ENCODE data around the gene GADD45B. TPM values are rescaled to one million over a fixed set of nuclear protein-coding genes. Genes with fewer than 3 reads are reported as not detected.

The GADD45B gene
- total RNA-seq, 1 experiment from 2014 or later: 24.7 TPM

DNA sequence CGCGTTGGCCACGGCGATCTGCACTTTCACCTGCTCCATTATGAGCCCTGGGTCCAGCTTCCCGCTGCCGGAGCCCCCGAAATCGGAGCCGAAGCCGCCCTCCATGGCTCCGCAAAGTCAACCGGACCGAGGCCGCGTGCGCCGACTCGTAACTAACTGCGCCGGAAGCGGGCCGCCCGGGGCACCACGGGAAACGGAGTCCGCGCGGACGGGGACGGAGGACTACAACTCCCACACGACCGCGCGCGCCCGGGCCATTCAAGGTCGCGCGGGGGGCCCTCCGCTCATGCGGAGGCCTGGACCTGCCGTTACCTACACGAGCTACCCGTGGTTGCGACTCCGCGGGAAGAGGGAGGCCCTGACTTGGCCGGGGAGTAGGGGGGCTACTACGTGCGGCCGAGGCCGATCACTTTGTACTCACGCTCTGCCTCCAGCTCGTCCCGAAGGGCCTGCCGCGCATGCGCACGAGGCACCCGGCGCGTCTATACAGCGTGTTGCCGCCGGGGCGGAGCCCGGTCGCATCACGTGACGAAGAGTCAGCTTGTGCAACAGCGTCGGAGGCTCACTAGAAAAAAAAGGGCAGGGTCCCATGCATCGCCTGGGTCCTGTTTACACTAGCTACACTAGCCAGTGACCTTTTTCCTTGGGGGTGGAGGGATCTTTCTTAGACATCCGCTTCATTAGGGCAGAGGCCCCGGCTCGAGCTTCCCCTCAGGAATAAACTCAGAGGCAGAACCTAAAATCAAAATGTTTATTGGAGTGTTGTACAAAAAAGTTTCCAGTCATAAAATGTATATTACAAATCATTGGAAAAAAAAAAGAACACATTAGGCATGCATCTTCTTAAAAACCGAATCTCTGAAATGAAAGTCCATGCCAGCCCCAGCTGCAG lies 48.3 kb upstream of the GADD45B start, which contains the start of gene TIMM13:
Gene TIMM13 (minus strand): TSS at position 158 of the 892 bp plus-strand sequence. CDS start 53 bp downstream, at position 105.
- Histone ChIP-seq H3K79me2 (ENCODE audit: low read depth) (peaks cover 20% of the 10 kb centered on the region), H3K36me3 (ENCODE audit: low read depth) (no peaks in the 10 kb centered on the region), H3K4me3 (peak within 1 kb of the TSS; percentile 95), H3F3A (ENCODE audit: insufficient read depth, low read depth) (peaks cover 12% of the 10 kb centered on the region), H3K4me1 (replicated peaks; ENCODE audit: insufficient read depth) (0 out of 2 replicates have a peak, but pooled peaks cover 5% of the 10 kb centered on the region), H4K20me1 (ENCODE audit: insufficient read depth) (peaks cover 14% of the 10 kb centered on the region), H2AFZ (peak within 1 kb of the TSS; percentile 88), H3K27ac (peak within 1 kb of the TSS; percentile 71), H3K9me2 (ENCODE audit: insufficient read depth) (no peaks in the 10 kb centered on the region), H3K4me2 (peak within 1 kb of the TSS; percentile 88), H3K9me3 (ENCODE audit: insufficient read depth, low read depth) (no peaks in the 10 kb centered on the region), H3K27me3 (ENCODE audit: insufficient read depth, low read depth) (no peaks in the 10 kb centered on the region)
- DNase-seq: peak; percentile 81 to 90
- no TSS peak for BruUV-seq (replicated peaks)
- CTCF ChIA-PET: interaction anchor here (0.6 kb wide), 3 partner anchors 26 to 608 kb away, joined by 3 read pairs; no protein-coding TSS in a partner anchor
- POLR2A ChIA-PET (ENCODE audit: unreplicated experiment): interaction anchor here (0.7 to 1.1 kb wide), 2 partner anchors 32 to 266 kb away, joined by 4 to 6 read pairs; no protein-coding TSS in a partner anchor
- intact Hi-C loops (cut with micrococcal nuclease; ENCODE audit: unreplicated experiment): no loop called here
- TF ChIP-seq, protein P1, sequence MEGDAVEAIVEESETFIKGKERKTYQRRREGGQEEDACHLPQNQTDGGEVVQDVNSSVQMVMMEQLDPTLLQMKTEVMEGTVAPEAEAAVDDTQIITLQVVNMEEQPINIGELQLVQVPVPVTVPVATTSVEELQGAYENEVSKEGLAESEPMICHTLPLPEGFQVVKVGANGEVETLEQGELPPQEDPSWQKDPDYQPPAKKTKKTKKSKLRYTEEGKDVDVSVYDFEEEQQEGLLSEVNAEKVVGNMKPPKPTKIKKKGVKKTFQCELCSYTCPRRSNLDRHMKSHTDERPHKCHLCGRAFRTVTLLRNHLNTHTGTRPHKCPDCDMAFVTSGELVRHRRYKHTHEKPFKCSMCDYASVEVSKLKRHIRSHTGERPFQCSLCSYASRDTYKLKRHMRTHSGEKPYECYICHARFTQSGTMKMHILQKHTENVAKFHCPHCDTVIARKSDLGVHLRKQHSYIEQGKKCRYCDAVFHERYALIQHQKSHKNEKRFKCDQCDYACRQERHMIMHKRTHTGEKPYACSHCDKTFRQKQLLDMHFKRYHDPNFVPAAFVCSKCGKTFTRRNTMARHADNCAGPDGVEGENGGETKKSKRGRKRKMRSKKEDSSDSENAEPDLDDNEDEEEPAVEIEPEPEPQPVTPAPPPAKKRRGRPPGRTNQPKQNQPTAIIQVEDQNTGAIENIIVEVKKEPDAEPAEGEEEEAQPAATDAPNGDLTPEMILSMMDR (conservative IDR thresholded peaks at IDR 0.05): no peak
- no peak for TF ChIP-seq EZH2 (IDR thresholded peaks at IDR 0.05; ENCODE audit: low read depth)

DNA sequence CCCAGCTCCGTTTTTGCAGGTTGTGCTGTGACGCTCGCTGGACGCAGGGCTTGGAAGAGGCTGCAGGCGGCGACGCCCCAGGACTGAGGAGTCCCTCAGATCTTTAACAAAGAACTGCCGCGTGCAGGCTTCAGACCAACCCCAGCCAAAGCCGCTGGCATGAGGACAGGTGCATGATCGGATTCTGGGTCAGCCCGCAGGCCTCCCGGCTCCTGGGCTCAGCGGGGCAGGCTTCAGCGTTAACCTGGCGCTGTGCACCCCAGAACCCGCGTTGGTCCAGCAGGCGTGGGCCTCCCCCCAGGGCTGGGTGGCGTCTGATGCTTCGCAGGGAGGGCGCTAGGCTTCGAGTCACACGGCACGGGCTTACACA lies 47.6 kb upstream of the GADD45B start:
- Histone ChIP-seq H3K36me3 (ENCODE audit: low read depth) (no peaks in the 10 kb centered on the region), H3K4me3 (no peak overlapping the region; the same call in 1 of the 2 replicates), H3K9me3 (ENCODE audit: insufficient read depth, low read depth) (no peaks in the 10 kb centered on the region), H3F3A (ENCODE audit: insufficient read depth, low read depth) (peaks cover 12% of the 10 kb centered on the region), H3K79me2 (ENCODE audit: low read depth) (peaks cover 20% of the 10 kb centered on the region), H3K4me2 (peak overlapping the region; percentile 88; the same call in 1 of the 2 replicates), H3K27me3 (ENCODE audit: insufficient read depth, low read depth) (no peaks in the 10 kb centered on the region), H2AFZ (no peak overlapping the region), H3K27ac (peak overlapping the region; percentile 71; the same call in 1 of the 2 replicates), H4K20me1 (ENCODE audit: insufficient read depth) (peaks cover 12% of the 10 kb centered on the region), H3K4me1 (replicated peaks; ENCODE audit: insufficient read depth) (0 out of 2 replicates have a peak, but pooled peaks cover 5% of the 10 kb centered on the region), H3K9me2 (ENCODE audit: insufficient read depth) (no peaks in the 10 kb centered on the region)
- POLR2A ChIA-PET (ENCODE audit: unreplicated experiment): interaction anchor here (1.1 kb wide), 1 partner anchor 32 kb away, joined by 6 read pairs; no protein-coding TSS in a partner anchor
- CTCF ChIA-PET: interaction anchor here (0.5 to 0.6 kb wide), 3 partner anchors 26 to 48 kb away, joined by 3 read pairs; partner anchors contain the start of gene LMNB2
- TF ChIP-seq EZH2 (IDR thresholded peaks at IDR 0.05; ENCODE audit: low read depth): no peak
- TF ChIP-seq, protein P1 (conservative IDR thresholded peaks at IDR 0.05): no peak
- no peak for DNase-seq
- no TSS peak for BruUV-seq (replicated peaks)
- intact Hi-C loops (cut with micrococcal nuclease; ENCODE audit: unreplicated experiment): no loop called here

DNA sequence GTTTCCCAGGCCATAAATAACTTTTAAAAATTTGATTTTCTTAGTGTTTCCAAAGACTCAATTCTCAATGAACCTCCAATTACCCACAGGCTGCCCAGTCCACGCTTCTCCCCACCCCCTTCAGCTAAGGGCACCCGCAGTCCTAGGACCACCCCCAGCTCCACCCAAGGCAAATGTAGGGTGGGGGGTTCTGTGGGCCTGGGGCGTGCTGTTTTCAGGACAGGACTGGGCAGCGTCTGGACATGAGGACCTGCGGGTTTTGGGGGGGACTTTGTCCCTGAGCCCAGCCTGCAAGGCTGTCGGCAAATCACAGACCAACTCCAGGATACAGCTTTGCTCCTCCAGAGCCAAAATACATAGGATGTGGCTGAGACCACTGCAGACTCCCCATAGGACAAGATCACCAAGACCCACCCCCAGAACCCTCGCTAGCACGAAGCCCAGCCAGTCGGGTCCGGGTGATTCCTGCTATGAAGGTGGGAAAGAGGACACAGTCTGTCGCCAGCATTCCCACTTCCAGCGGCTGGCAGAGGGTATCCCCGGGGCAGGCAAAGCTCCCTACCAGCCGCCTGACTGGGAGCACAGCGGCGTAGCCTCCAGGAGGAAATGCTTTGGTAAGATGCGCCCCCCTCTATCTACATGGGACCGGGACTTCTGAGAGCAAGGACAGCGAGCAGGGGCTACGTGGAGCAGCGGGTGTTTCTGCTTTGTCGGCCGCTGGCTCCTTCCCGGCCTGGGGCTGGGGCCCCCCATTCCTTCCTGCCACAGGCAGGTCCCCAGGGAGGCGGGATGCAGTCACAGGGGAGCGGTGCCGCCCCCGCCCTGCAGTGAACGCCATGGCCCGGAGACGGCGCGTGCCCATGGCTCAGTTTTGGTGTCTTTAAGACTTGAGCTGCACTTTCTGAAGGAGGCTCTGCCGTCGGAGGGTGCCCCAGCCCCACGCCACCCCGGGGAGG lies 46.9 kb upstream of the GADD45B start:
- ChIA-PET POLR2A (ENCODE audit: unreplicated experiment) (no interaction called here), CTCF (interaction anchor here (0.5 kb wide), 1 partner anchor 28 kb away, joined by 3 read pairs; the partner anchor contains the start of gene LMNB2)
- no peak for DNase-seq
- H2AFZ ChIP-seq: no peak overlapping the region
- no peaks in the 10 kb centered on the region for H3K36me3 ChIP-seq (ENCODE audit: low read depth)
- intact Hi-C loops (cut with micrococcal nuclease; ENCODE audit: unreplicated experiment): no loop called here
- H3K4me1 ChIP-seq (replicated peaks; ENCODE audit: insufficient read depth): 0 out of 2 replicates have a peak, but pooled peaks cover 5% of the 10 kb centered on the region
- no peaks in the 10 kb centered on the region for H3K27me3 ChIP-seq (ENCODE audit: insufficient read depth, low read depth)
- no peak overlapping the region for H3K27ac ChIP-seq
- H3K4me3 ChIP-seq: no peak overlapping the region
- no peaks in the 10 kb centered on the region for H3K9me3 ChIP-seq (ENCODE audit: insufficient read depth, low read depth)
- no TSS peak for BruUV-seq (replicated peaks)
- H3K4me2 ChIP-seq: no peak overlapping the region
- no peaks in the 10 kb centered on the region for H3K9me2 ChIP-seq (ENCODE audit: insufficient read depth)
- peaks cover 20% of the 10 kb centered on the region for H3K79me2 ChIP-seq (ENCODE audit: low read depth)
- TF ChIP-seq, protein P1 (conservative IDR thresholded peaks at IDR 0.05): no peak
- TF ChIP-seq EZH2 (IDR thresholded peaks at IDR 0.05; ENCODE audit: low read depth): no peak
- peaks cover 12% of the 10 kb centered on the region for H3F3A ChIP-seq (ENCODE audit: insufficient read depth, low read depth)
- peaks cover 9% of the 10 kb centered on the region for H4K20me1 ChIP-seq (ENCODE audit: insufficient read depth)
